Activated CD4-positive, alpha-beta T cell treated with anti-CD3 and anti-CD28 coated beads for 1 hour (primary cell): Measurements from ENCODE around the gene BID.

Experiments
- DNase-seq: peaks from one replicate; pipeline ENCODE4 v3.0.0-alpha.2; 2020

The BID gene

DNA sequence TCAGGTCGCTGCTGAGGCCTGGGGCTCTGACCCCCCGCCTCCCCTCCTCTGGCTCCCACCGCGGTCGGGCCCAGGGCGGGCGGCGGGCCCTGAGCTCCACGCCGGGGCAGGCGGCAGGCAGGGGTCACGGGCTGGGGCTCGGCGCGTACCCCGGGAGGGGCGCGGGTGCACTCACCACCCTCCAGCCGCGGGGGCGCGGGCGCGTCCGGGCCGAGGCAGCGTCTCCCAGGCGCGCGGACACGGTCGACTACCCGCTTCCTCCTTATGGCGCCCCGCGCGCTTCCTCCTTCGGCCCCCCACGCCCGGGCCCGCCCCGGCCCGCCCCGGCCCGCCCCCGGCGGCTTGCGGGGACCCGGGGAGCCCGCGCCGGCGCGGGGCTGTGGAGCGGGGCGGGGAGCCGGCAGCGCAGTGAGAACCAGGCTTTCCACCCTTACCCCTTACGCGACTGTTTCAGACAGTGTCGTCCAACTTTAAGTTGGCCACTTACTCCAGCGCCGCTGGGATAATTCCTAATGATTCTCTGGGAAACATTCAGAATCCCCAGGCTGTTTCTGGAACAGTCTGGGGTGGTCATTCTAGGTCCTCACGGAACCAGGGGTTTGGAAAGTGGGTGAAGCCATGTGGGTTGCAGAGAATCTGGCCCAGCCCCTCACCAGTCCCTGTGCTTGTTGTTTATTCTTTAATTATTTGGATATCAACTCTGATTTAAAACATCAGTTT lies at the start of gene BID:
Gene BID (minus strand): TSS at position 264 of the 720 bp plus-strand sequence. CDS start 24,353 bp downstream, outside the sequence.
- no peak for DNase-seq

- DNase-seq: no peak
These were observed 49.7 kb upstream of the BID start for GRCh38 chr22:17823964-17824363.

DNA sequence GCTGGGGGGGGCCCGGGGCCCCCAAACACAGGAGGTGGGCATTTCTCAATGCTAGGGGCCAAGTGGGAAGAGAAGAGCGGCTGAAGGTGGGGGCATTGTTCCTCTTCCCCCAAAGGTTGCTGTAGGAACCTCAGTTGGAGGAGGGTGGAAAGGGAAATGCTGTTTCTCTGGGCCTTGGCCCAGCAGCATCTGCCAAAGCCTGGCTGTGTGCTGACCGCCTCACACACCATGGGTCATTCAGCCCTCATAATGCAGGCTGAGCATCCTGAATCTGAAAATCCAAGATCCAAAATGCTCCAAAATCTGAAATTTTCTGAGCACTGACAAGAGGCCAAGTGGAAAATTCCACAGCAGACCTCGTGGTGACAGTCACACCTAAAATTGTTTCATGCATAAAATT lies 49.0 kb upstream of the BID start:
- DNase-seq: no peak

- no peak for DNase-seq
These were observed 47.8 kb upstream of the BID start for GRCh38 chr22:17822087-17822486.

DNA sequence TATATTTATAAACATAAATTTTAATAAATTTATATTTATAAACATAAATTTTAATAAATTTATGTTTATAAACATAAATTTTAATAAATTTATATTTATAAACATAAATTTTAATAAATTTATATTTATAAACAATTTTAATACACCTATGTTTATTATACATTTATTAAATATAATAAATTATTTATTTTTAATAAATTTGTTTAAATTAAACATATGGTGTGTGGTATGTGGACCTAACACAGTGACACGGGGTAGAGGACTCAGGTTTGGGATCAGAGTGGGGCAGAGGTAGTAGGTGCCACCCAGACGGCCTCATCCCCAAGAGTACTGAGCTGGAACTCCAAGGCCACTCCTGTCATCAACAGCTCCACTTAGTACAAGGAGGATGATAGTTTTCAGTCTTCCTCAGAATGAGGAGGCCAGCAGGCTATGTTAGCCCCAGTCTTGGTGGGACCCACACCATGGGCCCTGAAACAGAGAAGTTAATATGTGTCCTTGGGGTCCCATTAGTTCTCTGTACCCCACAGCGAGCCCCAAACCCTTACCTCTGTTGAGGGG lies 46.7 kb upstream of the BID start:
- no peak for DNase-seq

DNA sequence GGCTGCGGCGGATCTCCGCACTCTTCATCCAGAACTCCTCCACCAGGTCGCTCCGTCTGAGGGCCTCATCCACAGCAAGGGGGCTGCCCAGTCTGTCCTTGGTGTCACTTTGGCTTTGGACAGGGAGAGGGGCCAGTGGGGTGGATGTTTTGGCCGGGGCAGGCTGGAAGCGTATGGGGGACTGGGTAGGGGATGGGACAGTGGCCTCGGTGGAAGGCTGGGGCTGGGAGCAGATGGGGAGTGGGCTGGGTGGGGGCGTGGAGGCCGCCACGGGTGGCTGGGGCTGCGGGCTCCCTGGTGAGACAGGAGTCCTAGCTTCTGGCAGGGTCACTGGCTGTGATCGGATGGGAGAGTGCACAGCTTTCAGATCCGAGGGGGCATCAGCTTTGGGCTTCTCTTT lies 44.4 kb upstream of the BID start:
- no peak for DNase-seq

DNA sequence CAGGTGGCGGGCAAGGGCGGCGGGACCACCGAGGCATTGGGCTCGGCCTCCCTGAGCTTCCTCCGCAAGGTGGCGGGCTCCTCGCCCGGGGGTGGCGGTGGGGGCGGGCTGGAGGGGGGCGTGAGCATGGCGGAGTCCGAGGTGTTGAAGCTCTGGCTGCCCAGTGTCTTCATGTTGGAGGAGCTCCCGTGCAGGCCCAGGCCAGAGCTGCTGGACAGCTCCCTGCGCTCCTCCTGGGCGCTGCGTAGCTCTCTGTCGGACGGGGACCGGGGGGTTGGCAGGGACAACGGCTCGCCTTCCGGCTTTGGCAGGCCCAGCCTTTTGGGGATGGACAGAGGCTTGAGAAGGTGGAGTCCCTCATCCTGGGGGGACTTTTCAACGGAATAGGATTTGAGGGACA lies 43.9 kb upstream of the BID start:
- no peak for DNase-seq

GRCh38 chr22:17817511-17818065 lies 43.3 kb upstream of the BID start:
- no peak for DNase-seq

DNA sequence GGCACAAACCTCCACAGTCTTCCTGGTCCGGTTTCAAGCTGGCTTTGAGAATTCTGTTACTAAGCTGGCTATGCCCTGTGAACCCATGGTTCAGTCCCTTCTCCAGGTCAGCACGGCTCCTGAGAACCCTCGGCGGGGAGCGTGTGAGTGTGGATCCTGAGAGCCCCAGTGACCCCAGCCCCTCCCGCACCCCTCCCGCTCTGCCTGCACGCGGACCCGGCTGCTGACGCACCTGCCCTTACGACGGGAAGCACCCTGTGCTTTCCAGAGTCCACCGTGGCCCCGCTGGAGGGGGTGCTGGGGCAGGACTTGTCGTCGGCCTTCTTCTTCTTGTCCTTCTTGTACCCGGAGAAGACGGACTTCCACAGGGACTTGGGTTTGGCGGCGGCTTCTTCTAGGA lies 42.8 kb upstream of the BID start:
- no peak for DNase-seq

- DNase-seq: no peak
These were observed 42.4 kb upstream of the BID start for GRCh38 chr22:17816649-17817048.

GRCh38 chr22:17815703-17816254 lies 41.5 kb upstream of the BID start:
- no peak for DNase-seq

GRCh38 chr22:17814830-17815229 lies 40.6 kb upstream of the BID start:
- DNase-seq: no peak

GRCh38 chr22:17814084-17814483 lies 39.8 kb upstream of the BID start:
- no peak for DNase-seq

- no peak for DNase-seq
These were observed 36.9 kb upstream of the BID start for GRCh38 chr22:17811119-17811518.

- DNase-seq: no peak
These were observed 36.4 kb upstream of the BID start for GRCh38 chr22:17810570-17811116.

DNA sequence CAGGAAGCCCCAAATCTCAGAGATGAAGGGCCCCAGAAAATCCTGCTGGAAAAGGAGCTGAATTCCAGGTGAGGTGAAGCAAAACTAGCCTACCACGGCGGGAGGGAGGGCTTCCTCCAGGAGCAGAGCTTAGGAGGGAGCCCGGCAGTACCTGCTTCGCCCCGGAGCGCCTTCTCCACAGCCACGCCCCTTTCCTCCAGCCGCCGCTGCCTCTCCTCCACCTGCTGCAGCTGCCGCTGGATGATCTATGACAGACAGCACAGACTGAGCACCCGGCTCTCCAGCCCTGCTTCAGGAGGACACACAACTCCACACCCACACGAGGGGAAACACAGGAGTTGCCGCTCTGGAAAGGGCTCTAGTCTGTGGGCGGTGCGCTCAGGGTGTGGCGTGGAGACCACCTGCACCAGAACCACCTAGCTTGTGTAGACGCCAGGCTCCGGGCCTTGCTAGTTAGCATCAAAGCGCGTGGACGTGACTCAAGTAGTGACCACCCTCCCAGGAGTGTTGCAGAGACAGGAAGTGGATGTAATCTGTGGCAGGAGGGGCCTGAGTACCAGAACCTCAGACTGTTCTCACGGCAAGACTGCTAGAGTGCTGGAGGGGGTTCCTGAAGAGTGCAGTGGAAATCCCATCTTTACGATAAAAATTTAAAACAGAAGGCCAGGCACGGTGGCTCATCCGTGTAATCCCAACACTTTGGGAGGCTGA lies 34.6 kb upstream of the BID start:
- no peak for DNase-seq

DNA sequence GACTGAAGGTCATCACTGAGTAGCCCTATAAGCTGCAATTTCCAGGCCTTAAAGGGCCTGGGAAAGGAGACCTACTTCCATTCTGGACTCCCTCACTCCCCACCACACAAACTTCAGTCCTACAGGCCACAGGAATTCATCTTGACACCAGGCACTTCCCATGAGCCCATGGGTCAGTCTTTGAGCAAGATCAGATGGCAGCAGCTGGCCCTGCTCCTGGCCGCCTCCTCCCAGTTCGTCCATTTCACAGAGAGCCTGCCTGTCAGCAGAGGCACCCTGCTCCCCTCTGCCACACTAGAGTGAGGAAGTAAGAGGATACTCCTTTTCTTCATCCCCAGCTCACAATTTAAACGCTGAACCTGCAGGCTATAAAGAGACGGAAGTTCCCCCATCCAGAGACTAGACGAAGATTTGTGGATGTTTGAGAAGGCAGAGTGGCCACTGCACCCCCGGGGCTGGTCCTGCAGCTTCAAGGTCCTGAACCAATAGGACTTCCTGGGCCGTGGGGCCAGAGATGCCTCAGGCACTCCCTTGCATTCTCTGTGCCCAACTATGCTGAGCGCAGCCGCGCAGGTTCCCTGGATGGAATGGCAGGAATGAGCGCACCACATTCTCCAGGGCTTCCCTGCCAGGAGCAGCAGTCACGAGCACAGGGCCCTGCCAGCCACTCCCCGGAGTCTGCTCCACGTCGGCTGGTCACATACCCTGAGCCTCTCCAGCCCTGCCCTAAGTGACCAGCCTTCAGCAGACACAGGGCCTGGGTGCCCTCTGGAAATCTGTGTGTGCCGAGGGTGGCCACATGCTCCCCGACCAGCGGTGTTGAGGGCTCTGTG lies 33.5 kb upstream of the BID start:
- DNase-seq: no peak

GRCh38 chr22:17807086-17807485 lies 32.8 kb upstream of the BID start:
- no peak for DNase-seq

GRCh38 chr22:17806437-17806836 lies 32.2 kb upstream of the BID start:
- no peak for DNase-seq

DNA sequence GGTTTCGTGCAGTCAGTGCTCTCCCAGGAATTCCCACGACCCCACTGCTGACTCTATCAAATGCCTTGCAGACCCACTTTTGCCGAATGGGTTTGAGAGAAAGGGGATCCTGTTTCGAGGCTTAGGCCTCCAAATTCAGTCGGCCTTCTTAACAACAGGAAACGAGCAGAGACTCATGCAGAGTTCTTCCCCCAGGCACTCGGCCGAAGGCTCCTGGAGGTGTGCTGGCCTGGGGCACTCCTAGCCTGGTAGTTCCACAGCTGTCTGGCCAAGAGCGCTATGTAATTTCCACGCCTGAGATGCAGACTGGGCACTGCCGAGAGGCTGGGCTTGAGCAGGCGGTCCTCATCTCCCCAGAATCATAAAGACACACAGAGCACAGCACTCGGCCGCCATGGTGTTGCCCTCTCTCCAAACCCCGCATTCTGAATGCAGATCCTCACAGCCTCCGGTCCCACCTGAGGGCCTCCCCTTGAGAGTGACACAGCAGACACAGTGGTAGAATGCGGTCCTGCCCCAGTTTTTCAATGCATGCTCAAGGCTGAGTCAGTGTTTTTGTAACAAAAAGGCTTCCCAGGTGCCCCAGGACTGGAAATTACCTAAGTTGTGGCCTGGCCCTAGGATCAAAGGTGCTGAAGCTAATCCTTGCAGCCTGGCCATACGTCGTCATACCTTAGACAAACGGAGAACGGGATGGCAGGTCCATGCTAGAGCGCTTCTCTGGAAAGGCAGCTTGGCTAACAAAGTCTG lies 30.2 kb upstream of the BID start:
- DNase-seq: no peak

- no peak for DNase-seq
These were observed 29.5 kb upstream of the BID start for GRCh38 chr22:17803609-17804270.
